WTC11 (cell line): ENCODE data around the gene ELFN1.

Experiments used
- CREB1 ChIP-seq: sonication (generic); formaldehyde crosslinking; IDR thresholded peaks from 2 replicates; pipeline ENCODE4 v1.8.0; 2023; ENCODE audit warnings: mild to moderate bottlenecking, missing genetic modification reagents
- FOXJ3 ChIP-seq: sonication (generic); formaldehyde crosslinking; IDR thresholded peaks from 2 replicates; pipeline ENCODE4 v1.9.0; 2021; ENCODE audit warnings: missing genetic modification reagents, mild to moderate bottlenecking, borderline replicate concordance
- FOXP1 ChIP-seq: sonication (generic); formaldehyde crosslinking; IDR thresholded peaks from 2 replicates; pipeline ENCODE4 v1.8.0; 2022; ENCODE audit warnings: missing genetic modification reagents, mild to moderate bottlenecking, moderate library complexity, borderline replicate concordance
- MXD4 ChIP-seq: fragments of 250-450 bp; sonication (Bioruptor Pico); IDR thresholded peaks from 2 replicates; pipeline ENCODE4 v1.8.0; 2021; ENCODE audit warnings: mild to moderate bottlenecking, moderate library complexity, borderline replicate concordance
- ZNF219 ChIP-seq: sonication (generic); formaldehyde crosslinking; IDR thresholded peaks from 2 replicates; pipeline ENCODE4 v1.8.0; 2023; ENCODE audit warnings: missing genetic modification reagents, mild to moderate bottlenecking, borderline replicate concordance
- TF ChIP-seq, protein P1 (sequence below): fragments of 200-600 bp; IDR thresholded peaks from 2 replicates; pipeline ENCODE4 v1.8.0; 2022; ENCODE audit warnings: antibody characterized with exemption
- TF ChIP-seq, protein P2 (sequence below): sonication (generic); formaldehyde crosslinking; conservative IDR thresholded peaks from 2 replicates; pipeline ENCODE4 v1.8.1; 2023; ENCODE audit warnings: mild to moderate bottlenecking, low read depth, missing genetic modification reagents, moderate library complexity
- TF ChIP-seq, protein P3 (sequence below): sonication (generic); formaldehyde crosslinking; IDR thresholded peaks from 2 replicates; pipeline ENCODE4 v1.8.1; 2022; ENCODE audit warnings: missing genetic modification reagents, borderline replicate concordance
- TF ChIP-seq, protein P4 (sequence below): sonication (generic); formaldehyde crosslinking; IDR thresholded peaks from 2 replicates; pipeline ENCODE4 v1.8.0; 2022; ENCODE audit warnings: mild to moderate bottlenecking, missing genetic modification reagents

DNA sequence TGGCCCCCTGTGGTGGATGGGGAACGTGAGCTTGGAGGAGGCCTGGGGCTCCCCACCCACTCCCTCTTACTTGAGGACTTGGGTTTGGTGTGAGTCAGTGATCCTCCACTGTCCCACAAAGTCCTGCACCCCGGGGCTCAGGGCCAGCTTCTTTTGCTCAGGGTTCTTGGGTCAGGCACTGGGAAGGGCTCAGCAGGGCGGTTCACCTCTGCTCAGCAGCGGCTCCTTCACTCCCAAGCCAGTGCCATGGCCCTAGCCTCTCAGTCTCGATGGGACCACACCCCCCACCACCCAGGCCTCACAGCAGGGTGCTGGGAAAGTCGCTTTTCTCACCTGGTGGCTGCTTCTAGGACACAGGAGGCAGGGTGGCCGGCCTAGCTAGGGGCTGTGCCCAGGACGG, 59.1 kb downstream of the ELFN1 start:
- TF ChIP-seq CREB1 (CRISPR knock-in tag) (no peak), ZNF219 (CRISPR knock-in tag) (no peak), FOXP1 (CRISPR knock-in tag) (no peak), MXD4 (no peak), FOXJ3 (CRISPR knock-in tag) (no peak)
- TF ChIP-seq, protein P1, sequence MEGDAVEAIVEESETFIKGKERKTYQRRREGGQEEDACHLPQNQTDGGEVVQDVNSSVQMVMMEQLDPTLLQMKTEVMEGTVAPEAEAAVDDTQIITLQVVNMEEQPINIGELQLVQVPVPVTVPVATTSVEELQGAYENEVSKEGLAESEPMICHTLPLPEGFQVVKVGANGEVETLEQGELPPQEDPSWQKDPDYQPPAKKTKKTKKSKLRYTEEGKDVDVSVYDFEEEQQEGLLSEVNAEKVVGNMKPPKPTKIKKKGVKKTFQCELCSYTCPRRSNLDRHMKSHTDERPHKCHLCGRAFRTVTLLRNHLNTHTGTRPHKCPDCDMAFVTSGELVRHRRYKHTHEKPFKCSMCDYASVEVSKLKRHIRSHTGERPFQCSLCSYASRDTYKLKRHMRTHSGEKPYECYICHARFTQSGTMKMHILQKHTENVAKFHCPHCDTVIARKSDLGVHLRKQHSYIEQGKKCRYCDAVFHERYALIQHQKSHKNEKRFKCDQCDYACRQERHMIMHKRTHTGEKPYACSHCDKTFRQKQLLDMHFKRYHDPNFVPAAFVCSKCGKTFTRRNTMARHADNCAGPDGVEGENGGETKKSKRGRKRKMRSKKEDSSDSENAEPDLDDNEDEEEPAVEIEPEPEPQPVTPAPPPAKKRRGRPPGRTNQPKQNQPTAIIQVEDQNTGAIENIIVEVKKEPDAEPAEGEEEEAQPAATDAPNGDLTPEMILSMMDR, result no peak
- TF ChIP-seq, protein P2, sequence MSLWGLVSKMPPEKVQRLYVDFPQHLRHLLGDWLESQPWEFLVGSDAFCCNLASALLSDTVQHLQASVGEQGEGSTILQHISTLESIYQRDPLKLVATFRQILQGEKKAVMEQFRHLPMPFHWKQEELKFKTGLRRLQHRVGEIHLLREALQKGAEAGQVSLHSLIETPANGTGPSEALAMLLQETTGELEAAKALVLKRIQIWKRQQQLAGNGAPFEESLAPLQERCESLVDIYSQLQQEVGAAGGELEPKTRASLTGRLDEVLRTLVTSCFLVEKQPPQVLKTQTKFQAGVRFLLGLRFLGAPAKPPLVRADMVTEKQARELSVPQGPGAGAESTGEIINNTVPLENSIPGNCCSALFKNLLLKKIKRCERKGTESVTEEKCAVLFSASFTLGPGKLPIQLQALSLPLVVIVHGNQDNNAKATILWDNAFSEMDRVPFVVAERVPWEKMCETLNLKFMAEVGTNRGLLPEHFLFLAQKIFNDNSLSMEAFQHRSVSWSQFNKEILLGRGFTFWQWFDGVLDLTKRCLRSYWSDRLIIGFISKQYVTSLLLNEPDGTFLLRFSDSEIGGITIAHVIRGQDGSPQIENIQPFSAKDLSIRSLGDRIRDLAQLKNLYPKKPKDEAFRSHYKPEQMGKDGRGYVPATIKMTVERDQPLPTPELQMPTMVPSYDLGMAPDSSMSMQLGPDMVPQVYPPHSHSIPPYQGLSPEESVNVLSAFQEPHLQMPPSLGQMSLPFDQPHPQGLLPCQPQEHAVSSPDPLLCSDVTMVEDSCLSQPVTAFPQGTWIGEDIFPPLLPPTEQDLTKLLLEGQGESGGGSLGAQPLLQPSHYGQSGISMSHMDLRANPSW (CRISPR knock-in tag), result no peak
- TF ChIP-seq, protein P3, sequence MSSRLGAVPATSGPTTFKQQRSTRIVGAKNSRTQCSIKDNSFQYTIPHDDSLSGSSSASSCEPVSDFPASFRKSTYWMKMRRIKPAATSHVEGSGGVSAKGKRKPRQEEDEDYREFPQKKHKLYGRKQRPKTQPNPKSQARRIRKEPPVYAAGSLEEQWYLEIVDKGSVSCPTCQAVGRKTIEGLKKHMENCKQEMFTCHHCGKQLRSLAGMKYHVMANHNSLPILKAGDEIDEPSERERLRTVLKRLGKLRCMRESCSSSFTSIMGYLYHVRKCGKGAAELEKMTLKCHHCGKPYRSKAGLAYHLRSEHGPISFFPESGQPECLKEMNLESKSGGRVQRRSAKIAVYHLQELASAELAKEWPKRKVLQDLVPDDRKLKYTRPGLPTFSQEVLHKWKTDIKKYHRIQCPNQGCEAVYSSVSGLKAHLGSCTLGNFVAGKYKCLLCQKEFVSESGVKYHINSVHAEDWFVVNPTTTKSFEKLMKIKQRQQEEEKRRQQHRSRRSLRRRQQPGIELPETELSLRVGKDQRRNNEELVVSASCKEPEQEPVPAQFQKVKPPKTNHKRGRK (CRISPR knock-in tag), result no peak
- TF ChIP-seq, protein P4, sequence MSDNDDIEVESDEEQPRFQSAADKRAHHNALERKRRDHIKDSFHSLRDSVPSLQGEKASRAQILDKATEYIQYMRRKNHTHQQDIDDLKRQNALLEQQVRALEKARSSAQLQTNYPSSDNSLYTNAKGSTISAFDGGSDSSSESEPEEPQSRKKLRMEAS (CRISPR knock-in tag), result no peak
